Measurements from ENCODE around the gene CLCA4.

The CLCA4 gene

DNA sequence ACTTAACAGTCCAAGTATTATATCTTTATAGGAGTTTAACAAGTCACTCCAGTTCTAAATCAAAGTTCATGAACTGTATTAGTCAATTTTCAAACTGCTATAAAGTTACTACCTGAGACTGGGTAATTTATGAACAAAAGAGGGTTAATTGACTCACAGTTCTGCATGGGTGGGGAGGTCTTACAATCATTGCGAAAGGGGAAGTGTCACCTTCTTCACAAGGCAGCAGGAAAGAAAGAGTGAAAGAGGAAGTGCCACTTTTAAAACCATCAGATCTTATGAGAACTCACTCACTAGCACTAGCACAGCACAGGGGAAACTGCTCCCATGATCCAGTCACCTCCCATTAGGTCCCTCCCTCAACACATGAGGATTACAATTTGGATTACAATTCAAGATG lies 70.0 kb downstream of the CLCA4 start:
- no peak for DNase-seq (ENCODE audit: low spot score)

DNA sequence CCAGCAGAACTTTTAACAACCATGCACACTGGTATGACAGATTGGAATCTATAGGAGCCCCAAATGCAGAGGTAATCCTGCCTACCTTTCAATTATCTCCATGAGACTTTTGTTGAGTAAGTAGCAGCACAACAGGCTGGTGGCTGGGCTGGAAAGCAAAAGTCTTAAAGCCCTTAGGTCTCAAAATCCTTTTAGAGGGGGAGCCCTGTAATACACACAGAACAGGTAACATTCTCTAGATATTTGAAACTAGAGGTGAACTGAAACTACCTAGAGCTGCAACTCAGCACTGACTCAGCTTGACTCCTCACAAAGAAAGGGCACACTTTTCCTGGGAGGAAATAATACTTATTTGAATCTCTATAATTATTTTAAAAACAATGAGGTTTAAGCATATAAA lies 71.5 kb downstream of the CLCA4 start:
- DNase-seq (ENCODE audit: low spot score): no peak

DNA sequence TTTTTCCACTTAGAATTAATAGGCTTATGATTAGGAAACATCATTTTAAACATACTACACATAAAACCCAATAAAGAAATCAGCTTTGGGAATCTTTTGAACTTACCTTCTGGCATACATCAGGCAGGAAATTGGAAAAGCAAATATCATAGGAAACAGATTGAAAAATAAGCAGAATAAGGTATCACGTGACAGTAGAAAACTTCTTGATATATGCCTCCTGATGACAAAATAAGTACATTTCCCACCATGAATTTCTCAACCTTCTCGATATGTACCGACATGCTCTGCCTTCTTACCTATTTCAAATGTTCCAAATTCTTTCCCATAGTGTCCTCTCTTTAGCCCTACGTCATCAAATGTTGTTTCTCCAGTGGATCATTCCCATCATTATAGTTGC lies 72.4 kb downstream of the CLCA4 start:
- no peak for DNase-seq (ENCODE audit: low spot score)

DNA sequence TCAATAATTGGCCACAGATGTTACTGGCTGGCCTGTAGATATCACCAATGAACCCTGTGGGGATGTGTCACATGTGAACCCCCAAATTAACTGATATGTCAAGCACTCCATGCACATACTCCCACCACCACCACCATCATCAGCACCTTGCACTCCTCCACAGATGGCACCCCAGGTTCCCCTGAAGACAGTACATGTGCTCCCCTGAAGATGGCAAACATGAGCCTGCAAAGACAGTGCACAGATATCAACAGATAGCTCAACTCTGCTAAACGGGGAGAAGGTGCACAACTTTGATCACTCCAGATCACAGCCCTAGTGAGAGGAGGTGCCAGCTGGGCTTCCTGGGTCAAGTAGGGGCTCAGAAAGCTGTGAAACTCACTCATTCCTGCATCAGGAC lies 74.4 kb downstream of the CLCA4 start:
- DNase-seq (ENCODE audit: low spot score): no peak
